HG03175 (cell line): ENCODE measurements around the gene UVRAG.

ENCODE experiments used
- ATAC-seq: cut with Tn5 transposase; IDR thresholded peaks from one replicate; pipeline ENCODE4 v1.9.1; 2021; ENCODE audit warnings: mild to moderate bottlenecking, moderate library complexity; ENCODE audit not compliant: unreplicated experiment

UVRAG gene

DNA sequence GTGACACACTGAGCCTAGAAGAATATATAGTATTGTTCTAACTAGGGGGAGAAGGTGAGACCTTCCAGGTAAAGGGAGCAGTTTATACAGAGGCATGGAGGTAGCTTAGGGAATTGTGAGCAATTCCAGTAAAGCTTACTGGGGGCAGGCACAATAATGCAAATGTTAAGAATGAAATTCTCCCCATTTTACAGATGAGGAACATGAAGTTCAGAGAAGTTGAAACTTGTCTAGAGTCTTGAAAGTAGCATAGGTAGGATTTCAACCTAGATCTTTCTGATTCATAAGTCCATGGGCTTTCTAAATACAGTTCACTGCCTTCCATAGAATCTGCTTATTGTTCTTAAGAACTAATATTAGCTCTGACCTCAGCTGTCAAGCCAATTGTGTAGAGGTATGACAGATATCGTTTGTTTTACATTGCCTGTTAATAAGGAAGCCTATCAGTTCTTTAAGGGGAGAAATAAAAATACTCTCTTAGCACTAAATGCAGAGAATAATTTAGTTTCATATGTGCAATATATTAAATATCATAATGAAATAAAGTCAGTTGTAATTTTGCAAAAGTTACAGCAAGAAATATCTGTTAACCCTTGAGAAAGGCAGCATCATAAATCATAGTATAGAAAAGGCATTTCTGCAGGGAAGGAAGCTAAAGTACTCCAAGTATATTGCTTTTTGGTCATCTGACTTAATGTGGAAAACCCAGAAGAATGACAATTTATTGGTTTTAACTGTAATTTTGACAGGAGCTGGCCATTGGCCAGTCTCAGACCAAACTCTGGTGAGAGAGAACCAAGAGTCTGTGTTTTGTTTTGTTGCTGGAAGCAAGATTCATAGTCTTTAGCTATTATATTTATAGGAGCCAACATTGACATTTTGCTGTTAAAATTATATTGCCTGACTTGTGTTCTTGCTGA lies 181.8 kb downstream of the UVRAG start:
- ATAC-seq = no peak

DNA sequence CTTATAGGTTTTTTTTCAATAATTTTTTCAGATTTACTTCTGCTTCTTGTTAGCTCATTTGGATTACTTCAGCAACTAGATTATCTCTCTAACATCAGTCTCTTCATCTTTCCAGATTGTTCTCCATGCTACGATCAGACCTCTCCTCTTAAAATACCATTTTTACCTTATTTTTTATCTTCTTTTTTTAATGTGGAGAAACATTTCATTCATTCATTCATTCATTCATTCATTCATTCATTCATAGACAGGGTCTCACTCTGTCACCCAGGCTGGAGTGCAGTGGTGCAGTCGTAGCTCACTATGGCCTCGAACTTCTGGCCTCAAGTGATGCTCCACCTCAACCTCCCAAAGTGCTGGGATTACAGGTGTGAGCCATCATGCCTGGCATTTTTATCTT lies 189.4 kb downstream of the UVRAG start:
- ATAC-seq = no peak

DNA sequence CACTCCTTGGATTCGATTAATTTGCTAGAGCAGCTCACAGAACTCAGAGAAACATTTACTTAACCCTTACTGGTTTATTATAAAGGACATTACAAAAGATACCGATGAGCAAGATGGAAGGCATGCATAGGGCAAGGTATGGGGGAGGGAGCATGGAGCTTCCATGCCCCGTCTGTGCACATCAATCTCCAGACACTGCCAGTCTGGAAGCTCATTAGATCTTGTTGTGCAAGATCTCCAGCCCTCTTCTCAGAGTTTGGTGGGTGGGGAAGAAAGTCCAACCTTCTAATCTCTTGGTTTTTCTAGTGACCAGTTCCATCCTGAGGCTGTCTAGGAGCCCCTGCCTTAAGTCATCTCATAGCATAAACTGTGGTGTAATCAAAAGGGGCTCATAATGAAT lies 190.7 kb downstream of the UVRAG start:
- no peak for ATAC-seq

DNA sequence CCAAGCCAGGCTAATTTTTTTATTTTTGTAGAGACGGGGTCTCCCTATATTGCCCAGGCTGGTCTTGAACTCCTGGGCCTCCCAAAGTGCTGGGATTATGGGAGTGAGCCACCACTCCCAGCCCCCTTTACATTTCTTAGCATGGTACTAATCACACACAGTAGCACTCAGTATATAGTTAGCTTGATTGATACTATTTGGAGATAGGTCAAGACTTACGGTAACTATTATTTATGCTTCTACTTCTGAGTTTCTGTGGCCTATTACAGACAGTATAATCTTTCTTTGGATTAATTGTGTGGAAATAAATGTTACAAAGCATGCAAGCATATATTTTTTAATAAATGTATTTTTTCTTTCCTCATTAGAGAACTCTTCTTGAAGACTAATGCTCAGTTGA lies 192.2 kb downstream of the UVRAG start:
- no peak for ATAC-seq

DNA sequence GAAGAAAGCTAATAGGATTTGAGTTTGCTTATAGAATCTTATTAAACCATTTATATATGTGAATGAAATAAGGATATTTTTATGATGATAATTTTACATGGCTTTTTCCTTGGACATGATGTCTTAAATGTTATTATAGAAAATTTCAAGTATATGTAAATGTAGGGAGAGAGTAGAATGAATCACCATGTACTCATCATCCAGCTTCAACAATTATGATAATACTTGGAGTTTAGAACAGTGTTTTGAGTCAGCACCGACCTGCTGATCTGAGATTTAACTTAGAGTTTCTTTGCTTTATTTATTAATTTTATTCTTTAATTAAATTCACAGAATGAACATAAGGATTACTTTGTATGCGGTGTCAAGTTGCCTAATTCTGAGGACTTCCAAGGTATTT lies 193.5 kb downstream of the UVRAG start:
- no peak for ATAC-seq

DNA sequence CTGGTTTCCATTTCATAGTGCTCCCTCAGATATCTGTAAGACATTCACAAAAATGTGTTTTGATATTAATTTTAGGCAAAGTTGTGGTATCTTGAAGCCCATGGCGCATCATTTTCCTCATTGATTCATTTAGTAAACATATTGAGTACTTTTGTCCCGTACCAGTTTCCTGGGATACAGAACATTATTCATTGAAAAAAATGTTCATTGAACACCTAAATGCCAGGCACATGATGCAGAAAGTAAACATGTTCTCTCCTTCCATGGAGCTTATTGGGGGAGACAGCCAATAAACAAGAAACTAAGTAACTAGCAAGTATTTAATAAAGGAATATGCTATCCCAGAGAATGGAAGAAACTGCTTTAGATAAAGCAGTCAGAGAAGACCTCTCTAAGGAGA lies 195.0 kb downstream of the UVRAG start:
- ATAC-seq = no peak

DNA sequence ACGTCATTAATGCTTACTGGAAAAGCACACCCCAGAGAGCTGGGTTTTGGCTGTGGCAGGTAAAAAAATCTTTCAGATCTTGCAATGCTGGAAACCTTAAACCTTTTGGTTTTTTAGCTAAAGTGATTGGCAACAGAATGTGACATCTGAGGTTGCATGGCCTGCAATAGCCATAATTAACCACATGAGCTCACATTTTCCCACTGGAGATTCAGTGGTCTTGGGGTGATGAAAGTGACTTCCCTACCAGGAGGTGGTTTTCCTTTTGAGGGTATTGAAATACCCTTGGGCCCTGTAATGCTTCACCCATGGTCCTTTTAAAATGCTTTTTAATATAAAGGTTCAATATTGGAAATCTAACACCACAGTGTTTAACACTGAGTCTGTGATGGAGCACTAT lies 198.5 kb downstream of the UVRAG start:
- no peak for ATAC-seq

DNA sequence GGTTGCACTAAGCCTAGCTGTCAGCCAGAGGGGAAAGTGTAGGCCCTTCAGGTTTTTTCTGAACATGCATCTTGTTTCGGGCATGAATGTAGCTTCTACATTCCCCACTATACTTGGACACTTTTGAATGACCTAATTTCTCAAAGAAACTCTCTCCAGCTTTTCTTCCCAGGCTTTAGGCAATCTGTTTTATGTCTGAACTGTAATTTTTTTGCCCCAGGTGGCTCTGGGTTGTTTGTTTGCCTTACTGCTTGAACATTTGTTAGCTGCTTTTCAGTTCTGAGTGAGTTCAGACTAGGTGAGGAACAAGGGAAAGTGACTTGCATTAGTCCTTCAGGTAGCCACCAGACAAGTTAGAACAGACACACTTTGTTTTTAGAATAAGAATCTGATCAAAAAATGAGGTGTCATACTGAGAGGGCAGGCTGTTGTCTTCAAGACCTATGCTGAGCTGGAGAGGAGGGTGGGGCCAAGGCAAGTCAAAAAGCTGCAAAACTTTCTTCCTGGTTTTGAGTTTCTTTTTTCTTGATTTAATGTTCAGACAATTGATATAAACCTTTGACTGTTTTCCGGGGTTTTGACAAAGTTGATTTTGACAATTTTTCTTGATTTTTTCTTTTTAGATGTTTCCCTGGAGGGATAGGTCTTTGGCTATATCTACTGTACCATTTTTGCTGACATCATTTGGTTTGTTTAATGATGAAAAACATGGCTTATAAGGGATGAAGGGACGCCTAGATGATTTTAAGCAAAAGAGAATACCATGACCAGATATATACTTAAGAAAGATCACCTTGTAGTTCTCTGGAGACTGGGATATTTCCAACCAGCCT lies 208.4 kb downstream of the UVRAG start:
- ATAC-seq = no peak

DNA sequence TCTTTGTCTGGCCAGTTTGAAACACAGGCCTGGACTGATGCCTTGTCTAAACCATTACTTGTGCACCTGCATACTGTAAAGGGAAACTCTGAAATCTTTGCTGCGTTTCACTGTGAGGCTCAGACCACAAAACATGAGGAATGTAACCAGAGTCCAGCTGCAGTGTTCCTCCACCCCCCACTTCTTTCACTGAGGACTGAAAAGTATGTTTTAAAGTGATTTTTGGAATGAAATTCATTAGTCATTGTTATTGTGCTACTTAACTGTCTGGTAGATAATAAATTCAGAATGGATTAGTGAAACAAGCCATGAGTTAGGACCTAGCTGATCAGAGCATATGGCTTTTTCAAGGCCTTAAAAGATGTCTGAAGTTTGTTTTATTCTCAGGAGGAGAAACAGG lies 210.1 kb downstream of the UVRAG start:
- ATAC-seq = no peak

DNA sequence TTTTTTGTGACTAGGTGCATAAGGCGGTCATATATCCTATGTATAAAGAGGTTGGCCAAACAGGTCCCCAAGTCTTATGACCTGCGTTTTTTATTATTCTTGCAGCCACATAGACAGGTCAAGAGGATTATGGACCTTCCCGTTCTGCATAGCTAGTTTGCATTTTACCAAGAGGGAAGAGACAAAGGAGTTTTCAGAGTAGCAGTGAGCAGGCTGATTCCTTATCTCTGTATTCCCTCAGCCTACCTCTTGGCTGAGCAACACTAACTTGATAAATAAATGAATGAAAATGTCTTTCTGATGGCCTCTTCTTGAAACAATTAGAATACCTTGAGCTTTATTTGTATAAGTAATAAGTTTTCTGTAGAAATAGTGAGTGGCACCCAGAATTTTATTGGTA lies 210.8 kb downstream of the UVRAG start:
- no peak for ATAC-seq

DNA sequence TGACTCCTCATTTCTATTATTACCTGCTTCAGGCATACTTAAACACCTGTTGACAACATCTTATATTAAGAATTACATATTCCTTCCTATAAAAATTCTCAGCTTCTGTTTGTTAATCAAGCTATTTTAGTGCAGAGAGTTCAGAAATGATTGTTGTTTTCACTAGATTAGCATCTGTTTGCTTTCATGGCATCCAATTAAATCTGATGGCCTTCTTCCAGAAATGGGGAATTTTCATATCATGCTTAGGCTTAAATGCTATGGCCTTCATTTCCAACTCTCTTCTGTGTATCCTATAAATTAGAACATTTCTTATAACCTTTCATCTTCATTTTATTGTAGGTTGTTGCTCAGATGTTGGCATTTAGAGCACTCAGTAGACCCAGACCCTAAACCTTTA lies 211.3 kb downstream of the UVRAG start:
- ATAC-seq = no peak

DNA sequence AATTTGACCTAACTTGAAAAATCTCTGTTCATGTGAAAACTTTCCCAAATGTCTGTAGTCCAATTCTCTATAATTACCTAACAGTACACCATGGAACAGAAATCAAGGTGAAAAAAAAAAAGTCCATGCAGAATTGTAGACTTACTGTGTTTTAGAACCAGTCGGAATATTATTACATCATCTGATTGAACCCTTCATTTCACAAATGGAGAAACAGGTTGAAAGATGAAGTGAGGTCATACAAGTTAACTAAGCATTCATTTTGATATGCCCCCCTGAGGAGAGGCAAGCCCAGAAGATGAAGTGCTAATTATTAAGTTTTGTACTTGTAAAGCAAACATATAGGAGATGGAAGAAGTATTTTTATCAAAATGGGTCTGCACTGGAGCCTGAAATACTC lies 211.9 kb downstream of the UVRAG start:
- no peak for ATAC-seq

DNA sequence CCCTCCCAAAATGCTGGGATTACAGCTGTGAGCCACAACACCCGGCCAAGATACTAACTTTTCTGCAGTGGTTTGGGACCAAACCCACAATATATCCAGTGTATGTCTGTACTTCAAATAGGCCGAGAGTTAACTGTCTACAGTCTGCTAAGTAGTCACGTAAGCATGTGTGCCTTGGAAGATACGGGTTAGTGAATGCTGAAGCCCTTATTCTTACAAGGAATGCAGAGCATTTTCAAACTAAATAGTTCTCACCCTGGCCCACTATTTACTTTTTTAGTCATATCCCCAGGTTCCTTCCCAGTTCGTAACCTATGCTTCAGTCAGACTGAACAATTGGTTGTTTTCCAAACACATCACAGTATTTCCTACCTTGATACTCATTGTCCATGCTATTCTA lies 215.3 kb downstream of the UVRAG start:
- no peak for ATAC-seq

DNA sequence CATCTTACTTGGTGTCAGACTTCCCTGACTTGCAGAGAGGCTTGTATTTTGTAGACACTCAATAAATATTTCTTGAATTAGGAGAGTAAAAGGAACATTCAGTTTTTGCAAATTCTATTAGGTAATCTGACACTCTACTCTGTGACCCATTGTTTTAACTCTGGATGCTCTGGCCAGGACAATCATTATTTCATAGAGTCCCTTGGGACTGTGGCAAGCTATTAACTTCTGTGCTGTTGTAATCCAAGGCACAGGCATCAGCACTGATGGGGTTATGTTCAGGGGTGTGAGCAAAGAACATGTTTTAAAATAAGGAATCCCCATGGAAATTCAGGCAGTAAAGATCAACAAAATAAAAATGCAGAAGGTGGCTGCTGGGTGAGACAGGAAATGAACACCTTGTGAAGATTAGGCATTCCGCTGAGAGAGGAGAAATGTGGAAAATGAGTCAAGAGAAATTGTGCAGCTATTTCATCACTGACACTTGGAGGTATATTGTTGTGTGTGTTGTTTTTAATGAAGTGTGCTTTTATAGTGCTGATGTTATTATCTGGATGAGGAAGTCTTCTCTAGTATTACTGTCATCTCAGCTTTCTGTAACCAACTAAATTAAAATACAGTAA lies 216.1 kb downstream of the UVRAG start:
- no peak for ATAC-seq

DNA sequence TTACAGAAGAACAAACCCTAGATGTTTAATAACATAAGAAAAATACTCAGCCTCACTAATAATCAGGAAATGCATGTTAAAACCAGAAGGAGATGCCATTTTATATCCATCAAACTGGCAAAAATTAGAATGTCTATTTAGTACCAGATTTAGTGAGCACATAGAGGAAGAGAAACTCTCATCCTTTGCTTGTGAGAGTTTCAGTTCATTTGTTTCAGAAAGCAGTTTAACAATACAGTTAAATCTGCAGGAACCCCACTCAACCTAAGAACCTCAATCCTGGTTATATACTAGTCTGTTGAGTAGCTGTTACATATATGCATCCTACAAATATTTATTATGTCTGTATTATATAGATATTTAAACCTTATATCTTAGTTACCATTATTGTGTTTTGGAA lies 218.7 kb downstream of the UVRAG start:
- ATAC-seq = no peak

DNA sequence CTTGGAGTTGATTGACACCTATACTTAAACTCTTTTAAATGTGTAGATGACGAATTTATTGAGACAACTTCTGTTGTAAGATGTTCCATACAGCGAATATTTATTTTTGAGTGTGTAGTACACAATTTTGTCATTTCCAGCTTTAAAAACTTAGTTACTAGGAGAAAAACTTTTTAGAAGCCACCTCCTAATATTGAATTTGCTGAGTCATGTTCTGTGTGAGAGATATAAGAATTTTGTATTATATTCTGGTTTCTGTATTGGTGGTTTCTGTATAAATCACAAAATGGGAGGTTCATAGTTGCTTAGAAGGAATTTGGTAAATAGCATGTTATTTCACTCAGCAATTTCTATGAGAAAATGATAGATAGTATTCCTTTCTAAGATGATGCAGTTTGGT lies 220.0 kb downstream of the UVRAG start:
- ATAC-seq = no peak

DNA sequence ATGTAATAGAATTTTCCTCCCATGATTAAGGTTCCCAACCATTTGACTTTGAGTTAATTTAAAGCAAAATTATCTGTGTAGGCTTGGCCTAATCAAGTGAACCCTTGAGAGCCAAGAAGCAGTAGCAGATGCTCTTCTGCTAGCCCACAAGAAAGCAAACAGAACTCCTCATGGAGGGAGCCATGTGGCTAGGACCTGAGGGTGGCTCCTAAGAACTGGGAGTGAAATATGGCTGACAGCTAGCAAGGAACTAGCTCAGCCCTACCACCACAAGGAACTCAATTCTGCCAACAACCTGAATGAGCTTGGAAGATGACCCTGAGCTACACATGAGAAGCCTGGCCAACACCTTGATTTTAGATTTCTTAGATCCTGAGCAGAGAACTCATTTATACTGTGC lies 223.6 kb downstream of the UVRAG start:
- no peak for ATAC-seq

DNA sequence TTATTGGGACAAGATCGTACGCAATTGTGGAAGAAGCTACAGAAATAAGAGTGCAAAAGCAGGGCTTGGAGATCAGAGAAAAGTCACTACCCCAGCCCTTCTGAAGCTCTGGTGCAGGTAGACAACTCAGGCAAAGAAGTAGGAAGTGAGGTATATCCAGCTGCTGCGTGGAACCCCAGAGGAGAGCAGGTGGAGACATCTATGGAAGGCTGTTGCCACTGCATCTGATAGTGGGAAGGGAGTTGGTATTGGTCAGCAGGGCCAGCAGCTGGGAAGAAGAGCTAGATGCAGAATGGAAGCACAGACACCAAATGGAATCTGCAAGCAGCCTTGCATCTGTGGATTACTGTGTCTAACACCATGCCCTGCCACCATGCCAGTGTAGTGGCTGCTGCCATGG lies 226.2 kb downstream of the UVRAG start:
- no peak for ATAC-seq

DNA sequence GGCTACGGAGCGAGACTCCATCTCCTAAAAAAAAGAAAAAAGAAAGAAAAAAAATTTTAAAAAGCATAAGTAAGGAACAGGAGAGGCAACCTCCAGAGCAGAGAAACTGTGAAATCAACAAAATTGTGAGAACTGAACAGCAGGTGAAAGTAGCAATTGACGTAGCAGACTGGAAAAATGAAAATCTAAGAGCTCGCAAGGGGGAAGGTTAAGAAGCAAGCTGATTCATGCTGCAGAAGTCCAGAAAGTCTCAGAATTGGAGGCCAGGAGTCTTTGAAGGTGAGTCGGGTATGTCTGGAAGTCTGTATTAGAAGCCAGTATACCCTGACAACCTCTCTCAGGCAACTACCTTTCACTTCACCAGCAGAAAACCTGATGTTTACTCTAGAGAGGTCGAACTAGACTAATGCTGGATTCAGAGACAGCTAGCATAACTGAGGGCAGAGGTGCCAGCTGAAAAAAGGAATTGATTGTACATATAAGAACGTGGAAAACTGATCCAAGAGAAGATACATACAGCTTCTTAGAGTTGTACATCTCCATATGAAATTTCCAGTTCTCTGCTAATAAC lies 229.8 kb downstream of the UVRAG start:
- ATAC-seq = no peak

DNA sequence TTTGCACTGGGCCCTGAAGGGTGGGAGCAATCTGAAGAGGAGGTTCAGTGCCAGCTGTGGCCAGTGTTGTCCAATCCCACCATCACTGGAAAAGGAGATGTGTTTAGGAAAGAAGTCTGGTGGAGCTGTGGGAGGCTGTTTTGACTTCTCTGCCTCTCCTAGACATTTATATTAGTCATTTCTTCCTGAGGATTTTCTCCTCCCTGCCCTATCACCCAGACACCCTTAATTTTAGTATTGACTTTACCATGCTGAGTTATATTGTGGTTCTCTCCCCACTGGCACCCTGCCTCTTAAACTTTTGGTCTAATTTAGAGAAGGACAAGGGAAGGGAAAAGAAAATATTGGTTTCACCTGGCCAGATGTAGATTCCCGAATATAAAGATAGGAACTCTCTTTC lies 232.2 kb downstream of the UVRAG start:
- ATAC-seq = no peak

DNA sequence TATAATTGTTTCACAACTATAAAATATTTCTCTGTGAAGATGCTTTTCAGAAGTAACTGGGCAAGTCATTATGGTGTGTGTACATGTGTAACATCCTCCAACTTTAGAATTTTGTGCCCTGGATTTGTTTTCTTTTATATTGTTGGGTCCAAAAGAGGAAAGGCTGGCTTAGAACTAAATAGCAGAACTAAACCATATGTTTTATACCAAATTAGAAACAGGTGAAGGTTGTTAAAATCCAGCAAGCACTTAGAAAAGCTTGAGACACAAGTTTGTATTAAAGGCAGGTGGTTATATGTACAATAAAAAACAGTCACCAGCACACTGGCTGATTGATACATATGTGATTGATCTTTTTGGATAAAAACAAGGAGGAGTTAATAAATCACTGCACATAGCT lies 232.8 kb downstream of the UVRAG start:
- ATAC-seq = no peak
